CD4-positive, alpha-beta T cell (primary cell): Measurements from ENCODE around the gene MYH6. TPM values are rescaled to one million over a fixed set of nuclear protein-coding genes. Genes with fewer than 3 reads are reported as not detected.
A peak's percentile ranks its signal among the peaks of the same experiment; 100 is the strongest.

Source experiments
- ATAC-seq: fragments of 200-7000 bp; cut with Tn5 transposase; one replicate; pipeline ENCODE4 v1.10.0; 2022; ENCODE audit warnings: mild to moderate bottlenecking; ENCODE audit not compliant: poor library complexity
- CTCF ChIA-PET: fragments of 350-600 bp; sonication (Branson Sonifier 250); formaldehyde crosslinking; loops from one replicate; lab custom pipeline; 2021; ENCODE audit warnings: antibody characterized with exemption, inconsistent platforms; lab: Charles Lee
- POLR2A ChIA-PET: fragments of 350-600 bp; sonication (Branson Sonifier 250); formaldehyde crosslinking; loops from one replicate; lab custom pipeline; 2021; ENCODE audit warnings: antibody characterized with exemption, inconsistent platforms; lab: Charles Lee
- DNase-seq, 14 experiments: peaks; one replicate each; pipeline ENCODE4 v3.0.0-alpha.2; 2013 to 2020; ENCODE audit warnings: mixed read lengths in 2 of 14
- H3K27ac ChIP-seq, 2 donors: one replicate each; pipeline versions ENCODE4 v1.5.1 to v1.7.0; 2013; ENCODE audit warnings: low read length in 2 of 2, low read depth in 1 of 2, mild to moderate bottlenecking in 1 of 2
- H3K27me3 ChIP-seq, 2 experiments: 1 replicate in 1 of 2; 2 replicates in 1 of 2; pipeline versions ENCODE4 v1.6.1 to v1.7.0; 2013; ENCODE audit warnings: low read length in 2 of 2, control low read depth in 1 of 2, mild to moderate bottlenecking in 1 of 2, moderate library complexity in 1 of 2; ENCODE audit not compliant: insufficient read depth in 2 of 2, control insufficient read depth in 1 of 2
- H3K36me3 ChIP-seq: one replicate; pipeline ENCODE4 v1.6.1; 2013; ENCODE audit warnings: low read length, control low read depth; ENCODE audit not compliant: insufficient read depth
- H3K4me1 ChIP-seq: one replicate; pipeline ENCODE4 v1.6.1; 2013; ENCODE audit warnings: low read length, control low read depth; ENCODE audit not compliant: insufficient read depth
- H3K4me3 ChIP-seq: one replicate; pipeline ENCODE4 v1.5.1; 2013; ENCODE audit warnings: mild to moderate bottlenecking, low read length, moderate library complexity
- H3K9me3 ChIP-seq, 2 experiments: 1 replicate in 1 of 2; 2 replicates in 1 of 2; pipeline versions ENCODE4 v1.6.1 to v1.7.0; 2013; ENCODE audit warnings: low read length in 2 of 2, mild to moderate bottlenecking in 2 of 2, control low read depth in 1 of 2, moderate library complexity in 1 of 2; ENCODE audit not compliant: control insufficient read depth in 1 of 2, insufficient read depth in 1 of 2
- H3K27ac Mint-ChIP-seq: one replicate; pipeline ENCODE4 v1.8.0; 2020; ENCODE audit warnings: mixed read lengths
- H3K27me3 Mint-ChIP-seq: one replicate; pipeline ENCODE4 v1.8.0; 2021; ENCODE audit warnings: mixed read lengths
- H3K36me3 Mint-ChIP-seq: one replicate; pipeline ENCODE4 v1.8.0; 2021; ENCODE audit warnings: low read depth, mixed read lengths
- H3K4me1 Mint-ChIP-seq: one replicate; pipeline ENCODE4 v1.8.0; 2021; ENCODE audit warnings: low read depth, mixed read lengths
- H3K4me3 Mint-ChIP-seq: one replicate; pipeline ENCODE4 v1.8.0; 2020; ENCODE audit warnings: mild to moderate bottlenecking, mixed read lengths
- H3K9me3 Mint-ChIP-seq: one replicate; pipeline ENCODE4 v1.8.0; 2020; ENCODE audit warnings: mixed read lengths
- CTCF ChIP-seq: fragments of 200-600 bp; IDR thresholded peaks from one replicate; pipeline ENCODE4 v1.8.0; 2022; ENCODE audit warnings: antibody characterized with exemption, mild to moderate bottlenecking
- intact Hi-C, 2 experiments: fragments of 100-400 bp; cut with DNase I in 1 of 2; cut with micrococcal nuclease in 1 of 2; formaldehyde crosslinking; loops; one replicate each; pipeline versions ENCODE4 v1.15.1 to v1.9.0; 2023 to 2025; cut with DNase I, micrococcal nuclease
- total RNA-seq, 174 experiments: library from RNA in 2 of 174; stranded (reverse) in 2 of 174; gene quantifications; one replicate each; pipeline ENCODE4 v1.2.3 and lab custom pipeline; 2021 to 2026

Gene MYH6
- total RNA-seq, 2 experiments from 2014 or later, result not detected

- H3K27me3 ChIP-seq, result no peaks in the 10 kb centered on the region
- H3K27ac ChIP-seq, result no peak overlapping the region
- no peaks in the 10 kb centered on the region for H3K36me3 Mint-ChIP-seq
- CTCF ChIA-PET, result no interaction called here
- peak overlapping the region; percentile 65 for H3K27ac Mint-ChIP-seq
- H3K4me1 ChIP-seq, result no peaks in the 10 kb centered on the region
- no peak overlapping the region for H3K4me3 ChIP-seq
- peaks cover 15% of the 10 kb centered on the region for H3K27me3 Mint-ChIP-seq
- H3K4me3 Mint-ChIP-seq, result peak overlapping the region; percentile 40
- POLR2A ChIA-PET, result interaction anchor here (0.6 kb wide), 1 partner anchor 712 kb away, joined by 3 read pairs; no protein-coding TSS in a partner anchor
- ATAC-seq (no peak), DNase-seq (no peak)
- intact Hi-C loops, result no loop called here
- no peaks in the 10 kb centered on the region for H3K9me3 Mint-ChIP-seq
- H3K4me1 Mint-ChIP-seq, result peaks cover 7% of the 10 kb centered on the region
- H3K36me3 ChIP-seq, result no peaks in the 10 kb centered on the region
- no peak for TF ChIP-seq CTCF
- no peaks in the 10 kb centered on the region for H3K9me3 ChIP-seq
Measured at GRCh38 chr14:23438101-23438971, 30.3 kb upstream of the MYH6 start.

GRCh38 chr14:23437133-23438100, 29.3 kb upstream of the MYH6 start:
- H3K4me3 Mint-ChIP-seq, result no peak overlapping the region
- H3K27ac Mint-ChIP-seq, result no peak overlapping the region
- Histone ChIP-seq H3K4me1 (no peaks in the 10 kb centered on the region), H3K4me3 (no peak overlapping the region), H3K27ac (no peak overlapping the region), H3K36me3 (no peaks in the 10 kb centered on the region), H3K27me3 (no peaks in the 10 kb centered on the region), H3K9me3 (no peaks in the 10 kb centered on the region)
- TF ChIP-seq CTCF, result no peak
- H3K36me3 Mint-ChIP-seq, result no peaks in the 10 kb centered on the region
- ATAC-seq (no peak), DNase-seq (no peak)
- CTCF ChIA-PET, result interaction anchor here (0.6 kb wide), 1 partner anchor 138 kb away, joined by 3 read pairs; no protein-coding TSS in a partner anchor
- peaks cover 14% of the 10 kb centered on the region for H3K27me3 Mint-ChIP-seq
- intact Hi-C loops, result no loop called here
- no peaks in the 10 kb centered on the region for H3K9me3 Mint-ChIP-seq
- POLR2A ChIA-PET, result no interaction called here
- peaks cover 7% of the 10 kb centered on the region for H3K4me1 Mint-ChIP-seq

GRCh38 chr14:23436327-23437132, 28.5 kb upstream of the MYH6 start:
- ChIA-PET CTCF (interaction anchor here (0.6 kb wide), 1 partner anchor 137 kb away, joined by 3 read pairs; no protein-coding TSS in a partner anchor), POLR2A (no interaction called here)
- no peaks in the 10 kb centered on the region for H3K9me3 Mint-ChIP-seq
- peaks cover 16% of the 10 kb centered on the region for H3K27me3 Mint-ChIP-seq
- no peaks in the 10 kb centered on the region for H3K36me3 ChIP-seq
- no peaks in the 10 kb centered on the region for H3K4me1 ChIP-seq
- TF ChIP-seq CTCF, result no peak
- DNase-seq (no peak), ATAC-seq (no peak)
- no peak overlapping the region for H3K27ac Mint-ChIP-seq
- no peak overlapping the region for H3K27ac ChIP-seq
- no peaks in the 10 kb centered on the region for H3K27me3 ChIP-seq
- H3K36me3 Mint-ChIP-seq, result no peaks in the 10 kb centered on the region
- intact Hi-C loops, result no loop called here
- H3K4me1 Mint-ChIP-seq, result peaks cover 7% of the 10 kb centered on the region
- no peak overlapping the region for H3K4me3 Mint-ChIP-seq
- H3K9me3 ChIP-seq, result no peaks in the 10 kb centered on the region
- no peak overlapping the region for H3K4me3 ChIP-seq
